ENCODE results near the gene PPP2R5C. TPM values are rescaled to one million over a fixed set of nuclear protein-coding genes. Genes with fewer than 3 reads are reported as not detected.

Gene PPP2R5C
- total RNA-seq, 1 donor from 2014 or later, result 63.5 TPM

DNA sequence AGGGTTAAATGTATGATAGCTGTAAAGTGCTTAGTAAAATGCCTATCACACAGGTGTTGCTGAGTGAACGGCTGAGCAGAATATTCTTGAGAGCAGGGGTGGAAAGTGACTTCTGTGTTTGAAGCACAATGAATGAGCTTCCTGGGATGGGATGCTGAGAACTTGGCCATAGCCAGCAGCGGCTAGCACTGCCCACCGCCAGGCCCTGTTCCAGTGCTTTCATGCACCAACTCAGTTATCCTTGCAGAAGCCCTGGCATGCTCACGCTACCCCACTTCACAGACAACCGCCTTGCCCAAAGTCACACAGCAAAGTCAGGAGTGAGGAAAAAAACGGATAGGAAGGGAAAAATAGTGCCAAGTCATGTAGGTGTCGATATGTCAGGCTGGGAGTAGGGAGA, 213.7 kb downstream of the PPP2R5C start:
- H3K4me3 ChIP-seq (ENCODE audit: low read depth, low read length), result no peak overlapping the region
- TF ChIP-seq CTCF (conservative IDR thresholded peaks at IDR 0.05; ENCODE audit: low read depth, low read length), result no peak
- no peak for DNase-seq (ENCODE audit: low read depth)

Other genes with a start within 250 kb of the PPP2R5C start
- gene DIO3, start 200.2 kb upstream of the PPP2R5C start, total RNA-seq, result not detected in 2 replicates
- 300 and 402 TPM in 2 replicates for gene DYNC1H1, start 202.9 kb downstream of the PPP2R5C start, total RNA-seq

Data from epithelial cell of proximal tubule (primary cell).